Panc1 (cell line): Measurements from ENCODE around the gene SMIM20. TPM values are rescaled to one million over a fixed set of nuclear protein-coding genes. Genes with fewer than 3 reads are reported as not detected.

Source experiments
- ATAC-seq: fragments of 200-7000 bp; cut with Tn5 transposase; 2 replicates; pipeline ENCODE4 v1.9.1; 2020; ENCODE audit warnings: mild to moderate bottlenecking, moderate library complexity
- BruUV-seq: library from RNA; stranded (reverse); fragments of 400-500 nt; replicated peaks from 2 replicates; lab custom pipeline; 2021; lab: Mats Ljungman, UMichigan
- CTCF ChIA-PET: fragments of 300-600 bp; sonication (Branson Sonifier 250); formaldehyde crosslinking; loops from one replicate; lab custom pipeline; 2022; ENCODE audit warnings: antibody characterized with exemption; lab: Charles Lee
- POLR2A ChIA-PET: fragments of 300-600 bp; sonication (Branson Sonifier 250); formaldehyde crosslinking; loops from one replicate; lab custom pipeline; 2022; ENCODE audit warnings: antibody characterized with exemption; lab: Charles Lee
- DNase-seq: peaks from one replicate; pipeline ENCODE4 v3.0.0-alpha.2; 2010; ENCODE audit warnings: low read depth, low spot score
- H3K27ac ChIP-seq: 2 replicates; pipeline ENCODE4 v1.5.1; 2011; ENCODE audit warnings: mild to moderate bottlenecking, low read length, inconsistent platforms
- H3K27me3 ChIP-seq: fragments of 200-500 bp; sonication (Bioruptor generic); 2 replicates; pipeline ENCODE4 v1.6.0; 2014; ENCODE audit warnings: low read length, inconsistent platforms; ENCODE audit not compliant: control insufficient read depth, insufficient read depth
- H3K36me3 ChIP-seq: fragments of 200-500 bp; sonication (Bioruptor generic); 2 replicates; pipeline ENCODE4 v1.5.1; 2014; ENCODE audit warnings: inconsistent platforms, mild to moderate bottlenecking, low read length, moderate library complexity; ENCODE audit not compliant: control insufficient read depth, insufficient read depth
- H3K4me1 ChIP-seq: 2 replicates; pipeline ENCODE4 v1.5.1; 2011; ENCODE audit warnings: inconsistent platforms, mild to moderate bottlenecking, low read length, moderate library complexity; ENCODE audit not compliant: control insufficient read depth, insufficient read depth
- H3K4me3 ChIP-seq, 2 experiments: 2 replicates each; pipeline ENCODE4 v1.5.1; 2011 to 2012; ENCODE audit warnings: low read depth in 2 of 2, low read length in 2 of 2, mild to moderate bottlenecking in 2 of 2, inconsistent platforms in 1 of 2, moderate library complexity in 1 of 2
- H3K9me3 ChIP-seq: fragments of 200-500 bp; sonication (Bioruptor generic); 2 replicates; pipeline ENCODE4 v1.5.1; 2014; ENCODE audit warnings: low read depth, mild to moderate bottlenecking, inconsistent platforms, low read length, moderate library complexity; ENCODE audit not compliant: control insufficient read depth, insufficient read depth
- POLR2AphosphoS5 ChIP-seq: IDR thresholded peaks from 2 replicates; pipeline ENCODE4 v1.6.1; 2012; ENCODE audit warnings: mild to moderate bottlenecking, low read depth, low read length, moderate library complexity
- REST ChIP-seq, 2 experiments: IDR thresholded peaks; 2 replicates each; pipeline ENCODE4 v1.6.1; 2011 to 2012; ENCODE audit warnings: low read depth in 2 of 2, control low read depth in 1 of 2, low read length in 1 of 2, mild to moderate bottlenecking in 1 of 2, moderate library complexity in 1 of 2; ENCODE audit not compliant: insufficient read depth in 1 of 2
- SIN3A ChIP-seq: IDR thresholded peaks from 2 replicates; pipeline ENCODE4 v1.6.1; 2012; ENCODE audit warnings: low read depth, mild to moderate bottlenecking, low read length, moderate library complexity, borderline replicate concordance; ENCODE audit not compliant: insufficient read depth
- TCF7L2 ChIP-seq: IDR thresholded peaks from 2 replicates; pipeline ENCODE4 v1.6.1; 2011; ENCODE audit warnings: mild to moderate bottlenecking, low read depth, low read length, inconsistent platforms
- in situ Hi-C: cut with HindIII; loops from 2 replicates; pipeline ENCODE4 v1.10.0; 2016; ENCODE audit warnings: low sequenced_read_pairs, low pct_unique_long_range_greater_than_20kb
- intact Hi-C: fragments of 100-400 bp; cut with micrococcal nuclease; formaldehyde crosslinking; loops from one replicate; pipeline ENCODE4 v1.10.0; 2022; ENCODE audit not compliant: unreplicated experiment
- total RNA-seq: library from RNA; stranded (reverse); gene quantifications from one replicate; pipeline ENCODE4 v1.2.1, GENCODE V29; 2021; ENCODE audit not compliant: unreplicated experiment
- TF ChIP-seq, protein P1 (sequence below): fragments of 450-650 bp; IDR thresholded peaks from 2 replicates; pipeline ENCODE4 v1.5.1; 2017; ENCODE audit warnings: mild to moderate bottlenecking

Gene SMIM20
- total RNA-seq, 1 experiment from 2014 or later = 16.5 TPM

GRCh38 chr4:25923745-25924144 is 9.7 kb downstream of the SMIM20 start:
- ChIA-PET CTCF (no interaction called here), POLR2A (no interaction called here)
- no peak for ATAC-seq
- intact Hi-C loops = no loop called here
- H3K4me3 ChIP-seq = no peak overlapping the region
- H3K36me3 ChIP-seq = no peaks in the 10 kb centered on the region
- TF ChIP-seq POLR2AphosphoS5 (no peak), SIN3A (no peak), REST (IDR thresholded peaks at IDR 0.05; ENCODE audit: insufficient read depth in 1 of 2, low read depth in 2 of 2, low read length in 1 of 2) (no peak)
- no peak for DNase-seq
- BruUV-seq = no TSS peak
- no peak overlapping the region for H3K27ac ChIP-seq
- no peaks in the 10 kb centered on the region for H3K4me1 ChIP-seq
- no peaks in the 10 kb centered on the region for H3K9me3 ChIP-seq
- in situ Hi-C loops = no loop called here
- H3K27me3 ChIP-seq = no peaks in the 10 kb centered on the region

- no peaks in the 10 kb centered on the region for H3K27me3 ChIP-seq
- POLR2A ChIA-PET = no interaction called here
- no peaks in the 10 kb centered on the region for H3K4me1 ChIP-seq
- H3K9me3 ChIP-seq = no peaks in the 10 kb centered on the region
- in situ Hi-C loops (no loop called here), intact Hi-C loops (no loop called here)
- BruUV-seq = no TSS peak
- DNase-seq = no peak
- no peak for TF ChIP-seq TCF7L2
- TF ChIP-seq, protein P1, sequence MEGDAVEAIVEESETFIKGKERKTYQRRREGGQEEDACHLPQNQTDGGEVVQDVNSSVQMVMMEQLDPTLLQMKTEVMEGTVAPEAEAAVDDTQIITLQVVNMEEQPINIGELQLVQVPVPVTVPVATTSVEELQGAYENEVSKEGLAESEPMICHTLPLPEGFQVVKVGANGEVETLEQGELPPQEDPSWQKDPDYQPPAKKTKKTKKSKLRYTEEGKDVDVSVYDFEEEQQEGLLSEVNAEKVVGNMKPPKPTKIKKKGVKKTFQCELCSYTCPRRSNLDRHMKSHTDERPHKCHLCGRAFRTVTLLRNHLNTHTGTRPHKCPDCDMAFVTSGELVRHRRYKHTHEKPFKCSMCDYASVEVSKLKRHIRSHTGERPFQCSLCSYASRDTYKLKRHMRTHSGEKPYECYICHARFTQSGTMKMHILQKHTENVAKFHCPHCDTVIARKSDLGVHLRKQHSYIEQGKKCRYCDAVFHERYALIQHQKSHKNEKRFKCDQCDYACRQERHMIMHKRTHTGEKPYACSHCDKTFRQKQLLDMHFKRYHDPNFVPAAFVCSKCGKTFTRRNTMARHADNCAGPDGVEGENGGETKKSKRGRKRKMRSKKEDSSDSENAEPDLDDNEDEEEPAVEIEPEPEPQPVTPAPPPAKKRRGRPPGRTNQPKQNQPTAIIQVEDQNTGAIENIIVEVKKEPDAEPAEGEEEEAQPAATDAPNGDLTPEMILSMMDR = peak; percentile 68
- no peak for TF ChIP-seq POLR2AphosphoS5
- TF ChIP-seq REST (IDR thresholded peaks at IDR 0.05; ENCODE audit: insufficient read depth in 1 of 2, low read depth in 2 of 2, low read length in 1 of 2) = no peak
- TF ChIP-seq SIN3A = no peak
- CTCF ChIA-PET = interaction anchor here (0.5 kb wide), 1 partner anchor 13 kb away, joined by 3 read pairs; no protein-coding TSS in a partner anchor
- H3K4me3 ChIP-seq = no peak overlapping the region
- no peaks in the 10 kb centered on the region for H3K36me3 ChIP-seq
- ATAC-seq = no peak; the same call in 1 of the 2 replicates
- no peak overlapping the region for H3K27ac ChIP-seq
These were observed 11.6 kb downstream of the SMIM20 start for GRCh38 chr4:25925486-25926201.
